Breast epithelium (tissue), 3 donors: ENCODE measurements around the gene SYNGR4.

Source experiments
- CTCF ChIP-seq, 3 donors: fragments of 450-650 bp; IDR thresholded peaks; one replicate each; pipeline ENCODE4 v1.5.1; 2016 to 2017; ENCODE audit warnings: antibody characterized with exemption in 3 of 3, mild to moderate bottlenecking in 3 of 3, moderate library complexity in 3 of 3
- POLR2A ChIP-seq: fragments of 450-650 bp; IDR thresholded peaks from one replicate; pipeline ENCODE4 v1.6.1; 2016; ENCODE audit warnings: antibody characterized with exemption, mild to moderate bottlenecking, moderate library complexity
- POLR2AphosphoS5 ChIP-seq, 3 donors: sonication (generic); formaldehyde crosslinking; IDR thresholded peaks; one replicate each; pipeline ENCODE4 v1.6.1; 2017; ENCODE audit warnings: antibody characterized with exemption in 3 of 3

GRCh38 chr19:48344892-48345291, 19.3 kb upstream of the SYNGR4 start:
- no peak for TF ChIP-seq CTCF (IDR thresholded peaks at IDR 0.05)
- no peak for TF ChIP-seq POLR2A
- TF ChIP-seq POLR2AphosphoS5 (IDR thresholded peaks at IDR 0.05): no peak
